Colonic mucosa (tissue), 4 donors: ENCODE data around the gene C6orf141. TPM values are rescaled to one million over a fixed set of nuclear protein-coding genes. Genes with fewer than 3 reads are reported as not detected.

Experiments used
- DNase-seq: peaks from one replicate; pipeline ENCODE4 v3.0.0-alpha.2; 2020
- H3K27ac ChIP-seq: fragments of 200-600 bp; one replicate; pipeline ENCODE4 v1.8.0; 2021
- H3K27me3 ChIP-seq: fragments of 200-600 bp; one replicate; pipeline ENCODE4 v1.8.0; 2021
- H3K36me3 ChIP-seq: fragments of 200-600 bp; one replicate; pipeline ENCODE4 v1.8.0; 2021
- H3K4me1 ChIP-seq: fragments of 200-600 bp; one replicate; pipeline ENCODE4 v1.8.0; 2021; ENCODE audit warnings: mild to moderate bottlenecking
- H3K4me3 ChIP-seq: fragments of 200-600 bp; one replicate; pipeline ENCODE4 v1.8.0; 2021
- H3K9ac ChIP-seq, 2 donors: one replicate each; pipeline ENCODE4 v1.7.0; 2013; ENCODE audit warnings: control low read depth in 2 of 2, low read depth in 2 of 2, low read length in 2 of 2
- H3K9me3 ChIP-seq: fragments of 200-600 bp; one replicate; pipeline ENCODE4 v1.8.0; 2021
- intact Hi-C: fragments of 100-400 bp; cut with DNase I; formaldehyde crosslinking; loops from one replicate; pipeline ENCODE4 v1.14.1; 2022
- total RNA-seq, 2 donors: library from RNA; stranded (reverse); fragmentation: NEBNext Ultra II Directional in 1 of 2; extraction: Animal tissue kit (Norgen Biotek cat#: 25700) in 1 of 2; gene quantifications; one replicate each; pipeline ENCODE4 v1.2.1, GENCODE V29; 2021
- TF ChIP-seq, protein P1 (sequence below): fragments of 200-600 bp; IDR thresholded peaks from one replicate; pipeline ENCODE4 v1.8.0; 2022; ENCODE audit warnings: antibody characterized with exemption, mild to moderate bottlenecking
- donor health status: healthy.
- donor health status: DM: no; HTN: no; CAD: no.
- donor health status: DM: no; HTN: no; CAD: no.

Gene C6orf141
- total RNA-seq, 2 donors from 2014 or later: 10.4 to 11.2 TPM

DNA sequence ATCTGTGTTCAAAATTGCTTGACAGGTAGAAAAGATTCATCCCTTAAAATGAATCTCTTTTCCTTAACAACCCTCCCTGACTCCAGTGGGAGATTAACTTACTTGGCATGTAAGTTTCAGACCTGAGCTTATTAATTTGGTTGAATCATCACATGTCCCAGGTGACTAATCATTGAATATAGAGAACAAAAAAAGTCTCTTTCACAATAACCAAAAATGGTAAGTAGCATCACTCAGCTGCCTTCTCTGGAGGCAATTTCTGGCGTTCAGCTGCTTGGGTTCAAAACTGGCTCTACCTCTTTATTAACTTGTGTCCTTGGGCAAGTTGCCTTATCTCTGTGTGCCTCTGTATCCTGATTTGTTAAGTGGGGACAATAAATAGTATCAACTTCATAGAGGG lies 2.9 kb downstream of the C6orf141 start:
- Histone ChIP-seq H3K4me1 (no peaks in the 10 kb centered on the region), H3K9ac (no peak overlapping the region), H3K9me3 (no peaks in the 10 kb centered on the region), H3K27ac (no peak overlapping the region), H3K27me3 (no peaks in the 10 kb centered on the region), H3K4me3 (no peak overlapping the region), H3K36me3 (no peaks in the 10 kb centered on the region)
- TF ChIP-seq, protein P1, sequence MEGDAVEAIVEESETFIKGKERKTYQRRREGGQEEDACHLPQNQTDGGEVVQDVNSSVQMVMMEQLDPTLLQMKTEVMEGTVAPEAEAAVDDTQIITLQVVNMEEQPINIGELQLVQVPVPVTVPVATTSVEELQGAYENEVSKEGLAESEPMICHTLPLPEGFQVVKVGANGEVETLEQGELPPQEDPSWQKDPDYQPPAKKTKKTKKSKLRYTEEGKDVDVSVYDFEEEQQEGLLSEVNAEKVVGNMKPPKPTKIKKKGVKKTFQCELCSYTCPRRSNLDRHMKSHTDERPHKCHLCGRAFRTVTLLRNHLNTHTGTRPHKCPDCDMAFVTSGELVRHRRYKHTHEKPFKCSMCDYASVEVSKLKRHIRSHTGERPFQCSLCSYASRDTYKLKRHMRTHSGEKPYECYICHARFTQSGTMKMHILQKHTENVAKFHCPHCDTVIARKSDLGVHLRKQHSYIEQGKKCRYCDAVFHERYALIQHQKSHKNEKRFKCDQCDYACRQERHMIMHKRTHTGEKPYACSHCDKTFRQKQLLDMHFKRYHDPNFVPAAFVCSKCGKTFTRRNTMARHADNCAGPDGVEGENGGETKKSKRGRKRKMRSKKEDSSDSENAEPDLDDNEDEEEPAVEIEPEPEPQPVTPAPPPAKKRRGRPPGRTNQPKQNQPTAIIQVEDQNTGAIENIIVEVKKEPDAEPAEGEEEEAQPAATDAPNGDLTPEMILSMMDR: no peak
- no peak for DNase-seq
- intact Hi-C loops: no loop called here

DNA sequence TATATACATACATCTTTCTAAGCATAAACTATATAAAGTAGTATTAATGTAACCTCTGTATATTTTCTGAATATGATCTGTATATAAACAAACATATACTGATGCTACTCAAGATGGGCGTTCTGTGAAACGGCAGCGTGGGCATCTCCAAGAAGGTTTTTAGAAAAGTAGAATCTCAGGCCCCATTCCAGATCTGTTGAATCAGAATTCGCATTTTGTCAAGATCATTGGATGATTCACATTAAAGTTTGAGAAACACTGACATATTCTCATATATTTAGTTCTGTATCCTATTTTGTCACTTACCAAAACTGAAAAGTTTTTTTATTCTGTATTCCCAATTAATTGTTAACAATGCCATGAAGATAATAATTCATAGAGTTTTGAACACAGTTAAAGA lies 5.5 kb downstream of the C6orf141 start:
- TF ChIP-seq, protein P1: no peak
- H3K27ac ChIP-seq: peak overlapping the region; percentile 74
- no peaks in the 10 kb centered on the region for H3K4me1 ChIP-seq
- no peaks in the 10 kb centered on the region for H3K36me3 ChIP-seq
- intact Hi-C loops: no loop called here
- H3K27me3 ChIP-seq: no peaks in the 10 kb centered on the region
- H3K9me3 ChIP-seq: no peaks in the 10 kb centered on the region
- no peak overlapping the region for H3K9ac ChIP-seq
- no peak for DNase-seq
- no peak overlapping the region for H3K4me3 ChIP-seq

DNA sequence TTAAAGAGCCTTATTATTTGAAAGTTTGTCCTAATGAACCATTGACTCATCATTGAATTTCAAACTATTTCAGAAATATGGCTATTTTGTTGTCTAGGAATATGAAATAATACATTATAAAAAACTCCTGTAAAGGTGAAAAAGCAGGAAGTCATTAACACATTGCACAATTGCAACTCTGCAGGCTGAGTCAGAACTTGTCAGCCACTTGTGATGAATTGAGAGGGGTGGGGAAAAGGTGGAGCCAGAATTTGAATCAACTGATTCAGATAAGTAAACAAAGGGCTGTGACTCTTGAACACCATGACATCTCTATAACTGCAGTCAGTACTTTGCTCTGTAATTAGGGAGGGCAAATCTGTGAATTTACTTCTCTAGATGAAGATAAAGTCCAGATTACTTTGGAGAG lies 6.0 kb downstream of the C6orf141 start:
- peak overlapping the region; percentile 74 for H3K27ac ChIP-seq
- H3K9me3 ChIP-seq: no peaks in the 10 kb centered on the region
- no peak overlapping the region for H3K4me3 ChIP-seq
- intact Hi-C loops: no loop called here
- TF ChIP-seq, protein P1: no peak
- H3K27me3 ChIP-seq: no peaks in the 10 kb centered on the region
- peak; percentile 85 for DNase-seq
- no peaks in the 10 kb centered on the region for H3K36me3 ChIP-seq
- H3K4me1 ChIP-seq: no peaks in the 10 kb centered on the region
- H3K9ac ChIP-seq: no peak overlapping the region

DNA sequence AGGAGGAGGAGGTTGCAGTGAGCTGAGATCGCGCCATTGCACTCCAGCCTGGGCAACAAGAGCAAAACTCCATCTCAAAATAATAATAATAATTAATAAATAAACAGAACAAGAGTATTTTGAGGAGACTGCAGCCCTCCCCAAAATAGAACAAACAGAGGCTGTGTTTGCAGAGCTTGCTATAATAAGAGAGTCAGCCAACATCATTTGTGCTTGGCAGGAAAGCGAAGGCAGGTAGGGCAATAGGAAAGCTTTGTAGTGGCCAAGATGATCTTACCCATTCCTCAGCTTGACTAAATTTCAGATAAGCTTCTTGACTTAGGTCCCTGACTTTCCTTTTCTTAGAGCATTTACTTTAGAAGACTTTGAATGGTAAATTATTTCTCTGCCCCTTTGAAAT lies 6.7 kb downstream of the C6orf141 start:
- Histone ChIP-seq H3K27me3 (no peaks in the 10 kb centered on the region), H3K4me3 (no peak overlapping the region), H3K9me3 (no peaks in the 10 kb centered on the region), H3K27ac (peak overlapping the region; percentile 74), H3K36me3 (no peaks in the 10 kb centered on the region), H3K4me1 (no peaks in the 10 kb centered on the region), H3K9ac (no peak overlapping the region)
- TF ChIP-seq, protein P1: no peak
- no peak for DNase-seq
- intact Hi-C loops: no loop called here

DNA sequence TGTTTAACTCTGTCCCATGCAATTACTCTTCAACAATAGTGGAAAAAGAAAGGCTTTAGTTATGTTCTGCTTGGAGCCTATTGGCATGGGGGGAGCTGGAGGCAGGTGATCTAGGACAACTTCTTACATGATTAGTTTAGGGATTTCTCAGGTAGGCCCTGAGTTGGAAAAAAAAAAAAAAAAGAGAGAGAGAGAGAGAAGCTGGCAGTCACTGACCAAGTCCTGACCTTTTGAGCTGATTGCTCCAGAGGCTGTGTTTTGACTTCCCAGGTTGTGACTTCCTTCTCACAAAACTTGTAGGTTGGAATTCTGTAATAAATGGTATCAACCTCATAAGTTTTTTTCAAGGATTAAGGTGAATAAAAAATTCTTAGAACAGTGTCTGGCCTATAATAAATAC lies 7.8 kb downstream of the C6orf141 start:
- no peaks in the 10 kb centered on the region for H3K4me1 ChIP-seq
- H3K9me3 ChIP-seq: no peaks in the 10 kb centered on the region
- intact Hi-C loops: no loop called here
- no peak overlapping the region for H3K9ac ChIP-seq
- TF ChIP-seq, protein P1: no peak
- H3K27me3 ChIP-seq: no peaks in the 10 kb centered on the region
- no peak for DNase-seq
- H3K36me3 ChIP-seq: no peaks in the 10 kb centered on the region
- no peak overlapping the region for H3K27ac ChIP-seq
- H3K4me3 ChIP-seq: no peak overlapping the region
